ENCODE measurements around the gene TRIM67.

The TRIM67 gene

DNA sequence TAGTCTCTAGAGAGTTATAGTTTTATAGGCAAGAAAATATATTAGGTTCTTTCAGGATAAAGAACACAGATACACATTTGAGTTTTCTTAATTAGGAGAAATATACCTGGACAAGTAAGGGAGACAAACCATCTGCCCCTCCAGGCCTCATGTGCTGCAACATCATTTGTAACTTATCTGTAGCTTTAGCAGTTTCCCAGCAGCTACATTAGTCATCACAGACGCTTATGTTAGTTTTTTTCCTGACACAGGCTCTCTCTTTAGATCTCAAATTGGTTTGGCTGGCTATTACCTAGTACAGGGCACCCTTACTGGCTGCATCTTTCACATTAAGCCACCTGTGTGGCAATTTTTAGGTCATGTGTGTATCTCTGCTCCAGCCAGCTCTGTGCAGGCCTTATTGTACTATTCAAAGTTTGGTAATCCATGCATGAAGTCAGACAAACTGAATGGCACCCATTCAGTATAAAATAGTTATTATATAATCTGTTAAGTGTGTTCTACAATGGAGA is 105.0 kb downstream of the TRIM67 start:
- H3K4me1 Mint-ChIP-seq, result no peaks in the 10 kb centered on the region
- peaks cover 70% of the 10 kb centered on the region for H3K36me3 Mint-ChIP-seq (ENCODE audit: low read depth)
- no peak overlapping the region for H3K27ac Mint-ChIP-seq
- no peaks in the 10 kb centered on the region for H3K9me3 Mint-ChIP-seq
- TF ChIP-seq, protein P1, sequence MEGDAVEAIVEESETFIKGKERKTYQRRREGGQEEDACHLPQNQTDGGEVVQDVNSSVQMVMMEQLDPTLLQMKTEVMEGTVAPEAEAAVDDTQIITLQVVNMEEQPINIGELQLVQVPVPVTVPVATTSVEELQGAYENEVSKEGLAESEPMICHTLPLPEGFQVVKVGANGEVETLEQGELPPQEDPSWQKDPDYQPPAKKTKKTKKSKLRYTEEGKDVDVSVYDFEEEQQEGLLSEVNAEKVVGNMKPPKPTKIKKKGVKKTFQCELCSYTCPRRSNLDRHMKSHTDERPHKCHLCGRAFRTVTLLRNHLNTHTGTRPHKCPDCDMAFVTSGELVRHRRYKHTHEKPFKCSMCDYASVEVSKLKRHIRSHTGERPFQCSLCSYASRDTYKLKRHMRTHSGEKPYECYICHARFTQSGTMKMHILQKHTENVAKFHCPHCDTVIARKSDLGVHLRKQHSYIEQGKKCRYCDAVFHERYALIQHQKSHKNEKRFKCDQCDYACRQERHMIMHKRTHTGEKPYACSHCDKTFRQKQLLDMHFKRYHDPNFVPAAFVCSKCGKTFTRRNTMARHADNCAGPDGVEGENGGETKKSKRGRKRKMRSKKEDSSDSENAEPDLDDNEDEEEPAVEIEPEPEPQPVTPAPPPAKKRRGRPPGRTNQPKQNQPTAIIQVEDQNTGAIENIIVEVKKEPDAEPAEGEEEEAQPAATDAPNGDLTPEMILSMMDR (IDR thresholded peaks at IDR 0.05; ENCODE audit: unreplicated experiment in 3 of 3), result no peak
- H3K4me3 Mint-ChIP-seq, result no peak overlapping the region
- peaks cover 3% of the 10 kb centered on the region for H3K27me3 Mint-ChIP-seq (ENCODE audit: low read depth)
